Keratinocyte (primary cell): ENCODE data around the gene TRIP11. TPM values are rescaled to one million over a fixed set of nuclear protein-coding genes. Genes with fewer than 3 reads are reported as not detected.

Experiments used
- DNase-seq: peaks from one replicate; pipeline ENCODE4 v3.0.0-alpha.2; 2011; ENCODE audit warnings: low read depth, missing footprints, low spot score
- FAIRE-seq: peaks from 2 replicates; lab custom pipeline; 2011; peaks lifted over from hg19 to GRCh38; lab: Jason Lieb, UNC
- H2AFZ ChIP-seq: 2 replicates; pipeline ENCODE4 v1.6.0; 2012; ENCODE audit warnings: low read length, control low read depth, inconsistent platforms; ENCODE audit not compliant: control insufficient read depth
- H3K27ac ChIP-seq: 2 replicates; pipeline ENCODE4 v1.5.1; 2011; ENCODE audit warnings: low read length; ENCODE audit not compliant: control insufficient read depth, insufficient read depth
- H3K27me3 ChIP-seq: 3 replicates; pipeline ENCODE4 v1.6.0; 2011; ENCODE audit warnings: low read length; ENCODE audit not compliant: control insufficient read depth, insufficient read depth; ENCODE audit errors: extremely low read depth
- H3K36me3 ChIP-seq, 2 experiments: 2 replicates in 1 of 2; 3 replicates in 1 of 2; pipeline ENCODE4 v1.5.1; 2011; ENCODE audit warnings: low read length in 2 of 2, mild to moderate bottlenecking in 1 of 2; ENCODE audit not compliant: control insufficient read depth in 2 of 2, insufficient read depth in 2 of 2; ENCODE audit errors: extremely low read depth in 1 of 2
- H3K4me1 ChIP-seq: 3 replicates; pipeline ENCODE4 v1.5.1; 2011; ENCODE audit warnings: low read length; ENCODE audit not compliant: control insufficient read depth, insufficient read depth; ENCODE audit errors: extremely low read depth
- H3K4me2 ChIP-seq: 3 replicates; pipeline ENCODE4 v1.6.0; 2011; ENCODE audit warnings: low read depth, low read length; ENCODE audit not compliant: control insufficient read depth, insufficient read depth; ENCODE audit errors: extremely low read depth
- H3K4me3 ChIP-seq, 3 experiments: fragments of 200-600 bp in 1 of 3; sonication (generic) in 1 of 3; 2 replicates in 2 of 3; 3 replicates in 1 of 3; pipeline ENCODE4 v1.5.1; 2011 to 2016; ENCODE audit warnings: low read length in 3 of 3, mild to moderate bottlenecking in 3 of 3, control low read depth in 2 of 3, inconsistent platforms in 1 of 3, low read depth in 1 of 3, mixed read lengths in 1 of 3, mixed run types in 1 of 3, moderate library complexity in 1 of 3; ENCODE audit not compliant: control insufficient read depth in 2 of 3, insufficient read depth in 2 of 3; ENCODE audit errors: extremely low read depth in 1 of 3
- H3K79me2 ChIP-seq: 2 replicates; pipeline ENCODE4 v1.6.0; 2012; ENCODE audit warnings: low read length; ENCODE audit not compliant: control insufficient read depth, insufficient read depth
- H3K9ac ChIP-seq: 3 replicates; pipeline ENCODE4 v1.6.0; 2011; ENCODE audit warnings: low read length; ENCODE audit not compliant: control insufficient read depth, insufficient read depth; ENCODE audit errors: extremely low read depth
- H3K9me1 ChIP-seq: 3 replicates; pipeline ENCODE4 v1.6.0; 2011; ENCODE audit warnings: low read length; ENCODE audit not compliant: control insufficient read depth, insufficient read depth; ENCODE audit errors: extremely low read depth
- H3K9me3 ChIP-seq: 2 replicates; pipeline ENCODE4 v1.5.1; 2012; ENCODE audit warnings: low read depth, low read length; ENCODE audit not compliant: control insufficient read depth
- H4K20me1 ChIP-seq: 3 replicates; pipeline ENCODE4 v1.6.0; 2011; ENCODE audit warnings: low read length; ENCODE audit not compliant: control insufficient read depth, insufficient read depth; ENCODE audit errors: extremely low read depth
- EZH2 ChIP-seq: IDR thresholded peaks from one replicate; pipeline ENCODE4 v1.6.1; 2012; ENCODE audit warnings: inconsistent platforms, mild to moderate bottlenecking, low read length, moderate library complexity
- dilution Hi-C: fragments of 300-500 bp; cut with MboI; formaldehyde crosslinking; loops from one replicate; pipeline ENCODE4 v1.7.0; 2020; ENCODE audit warnings: low sequenced_read_pairs; ENCODE audit not compliant: extremely low pct_ligation_motif_present
- polyA plus RNA-seq, 5 experiments: library from polyadenylated mRNA; depleted of rRNA in 3 of 5; stranded (reverse) in 3 of 5; stranded (forward) in 1 of 5; unstranded in 1 of 5; fragments of >200 nt; gene quantifications; 1 replicate in 1 of 5; 2 replicates in 3 of 5; 3 replicates in 1 of 5; pipeline versions ENCODE4 v1.2.1 to v1.2.3, GENCODE V29; 2011 to 2012; ENCODE audit warnings: missing spikeins in 2 of 5, low read depth in 1 of 5, low replicate concordance in 1 of 5
- TF ChIP-seq, protein P1 (sequence below), 3 experiments: IDR thresholded peaks in 1 of 3; conservative IDR thresholded peaks in 1 of 3; optimal IDR thresholded peaks in 1 of 3; 2 replicates in 2 of 3; 3 replicates in 1 of 3; pipeline versions ENCODE3 to v1.5.1; 2011; ENCODE audit warnings: low read length in 3 of 3, mild to moderate bottlenecking in 3 of 3, moderate library complexity in 2 of 3, control low read depth in 1 of 3, inconsistent platforms in 1 of 3; ENCODE audit not compliant: insufficient read depth in 2 of 3; ENCODE audit errors: extremely low read depth in 1 of 3

Gene TRIP11
- polyA plus RNA-seq, 1 donor (not counting 4 experiments of a cell fraction or from before 2014, with no cell fraction given): 25.3 TPM

DNA sequence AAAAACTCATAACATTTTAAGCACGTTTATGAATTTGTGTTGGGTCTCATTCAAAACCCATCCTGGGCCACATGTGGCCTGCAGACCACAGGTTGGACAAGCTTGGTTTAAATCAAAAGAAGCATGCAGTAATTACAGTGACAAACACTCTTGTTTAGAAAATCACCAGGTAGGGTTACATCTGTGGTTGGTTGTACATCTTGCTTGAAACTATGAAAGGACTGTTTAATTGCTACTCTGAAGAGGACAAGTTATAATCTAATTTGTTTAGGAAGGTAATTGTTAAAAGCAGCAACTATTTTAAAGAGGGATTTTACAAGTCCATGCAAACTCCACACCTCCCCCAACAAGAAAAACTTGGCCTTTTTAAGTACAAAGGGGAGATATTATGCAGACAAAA, 4.0 kb downstream of the TRIP11 start:
- Histone ChIP-seq H3K36me3 (peaks cover 0 to 2% of the 10 kb centered on the region in 2 experiments), H3K9me3 (no peaks in the 10 kb centered on the region), H3K27ac (no peak overlapping the region), H4K20me1 (peaks cover 6% of the 10 kb centered on the region), H3K27me3 (no peaks in the 10 kb centered on the region), H3K4me3 (no peak overlapping the region), H3K9ac (no peak overlapping the region), H3K4me1 (peaks cover 10% of the 10 kb centered on the region), H3K79me2 (peaks cover 58% of the 10 kb centered on the region), H3K9me1 (peaks cover 2% of the 10 kb centered on the region), H2AFZ (no peak overlapping the region), H3K4me2 (no peak overlapping the region)
- no peak for FAIRE-seq
- TF ChIP-seq, protein P1, sequence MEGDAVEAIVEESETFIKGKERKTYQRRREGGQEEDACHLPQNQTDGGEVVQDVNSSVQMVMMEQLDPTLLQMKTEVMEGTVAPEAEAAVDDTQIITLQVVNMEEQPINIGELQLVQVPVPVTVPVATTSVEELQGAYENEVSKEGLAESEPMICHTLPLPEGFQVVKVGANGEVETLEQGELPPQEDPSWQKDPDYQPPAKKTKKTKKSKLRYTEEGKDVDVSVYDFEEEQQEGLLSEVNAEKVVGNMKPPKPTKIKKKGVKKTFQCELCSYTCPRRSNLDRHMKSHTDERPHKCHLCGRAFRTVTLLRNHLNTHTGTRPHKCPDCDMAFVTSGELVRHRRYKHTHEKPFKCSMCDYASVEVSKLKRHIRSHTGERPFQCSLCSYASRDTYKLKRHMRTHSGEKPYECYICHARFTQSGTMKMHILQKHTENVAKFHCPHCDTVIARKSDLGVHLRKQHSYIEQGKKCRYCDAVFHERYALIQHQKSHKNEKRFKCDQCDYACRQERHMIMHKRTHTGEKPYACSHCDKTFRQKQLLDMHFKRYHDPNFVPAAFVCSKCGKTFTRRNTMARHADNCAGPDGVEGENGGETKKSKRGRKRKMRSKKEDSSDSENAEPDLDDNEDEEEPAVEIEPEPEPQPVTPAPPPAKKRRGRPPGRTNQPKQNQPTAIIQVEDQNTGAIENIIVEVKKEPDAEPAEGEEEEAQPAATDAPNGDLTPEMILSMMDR (optimal IDR thresholded peaks at IDR 0.05 in 1 of 3, IDR thresholded peaks at IDR 0.05 in 1 of 3, conservative IDR thresholded peaks at IDR 0.05 in 1 of 3; ENCODE audit: extremely low read depth in 1 of 3, insufficient read depth in 2 of 3, low read length in 3 of 3): no peak
- no peak for TF ChIP-seq EZH2
- dilution Hi-C loops: no loop called here
- no peak for DNase-seq

DNA sequence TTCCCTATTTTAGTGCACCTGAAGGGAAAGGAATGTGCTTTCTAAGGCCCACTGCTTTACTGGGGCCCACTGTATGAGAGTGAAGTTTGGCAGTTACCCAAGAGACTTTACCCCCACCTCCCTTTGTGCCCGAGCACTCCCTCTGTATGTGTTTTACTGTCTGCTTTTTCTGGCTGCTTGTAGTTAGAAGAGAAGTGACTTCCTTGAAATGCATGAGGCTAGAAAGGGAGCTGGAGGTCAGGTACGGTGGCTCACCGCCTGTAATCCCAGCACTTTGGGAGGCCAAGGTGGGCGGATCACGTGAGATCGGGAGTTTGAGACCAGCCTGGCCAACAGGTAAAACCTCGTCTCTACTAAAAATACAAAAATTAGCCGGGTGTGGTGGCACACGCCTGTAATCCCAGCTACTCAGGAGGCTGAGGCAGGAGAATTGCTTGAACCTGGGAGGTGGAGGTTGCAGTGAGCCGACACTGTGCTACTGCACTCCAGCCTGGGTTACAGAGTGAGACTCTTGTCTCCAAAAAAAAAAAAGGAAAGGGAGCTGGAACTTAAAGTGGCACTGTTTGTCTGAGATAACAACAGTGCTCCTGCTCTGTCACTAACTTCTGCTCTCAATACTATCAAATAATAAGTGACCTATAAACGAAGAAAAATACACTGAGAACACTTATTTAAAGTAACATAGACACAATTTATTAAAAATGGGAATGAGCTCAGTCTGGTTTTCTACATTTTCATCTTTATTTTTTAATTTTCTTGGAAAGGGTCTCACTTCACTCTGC, 5.8 kb downstream of the TRIP11 start:
- Histone ChIP-seq H2AFZ (no peak overlapping the region), H3K4me3 (no peak overlapping the region), H3K36me3 (peaks cover 0 to 2% of the 10 kb centered on the region in 2 experiments), H3K4me1 (peaks cover 6% of the 10 kb centered on the region), H3K27ac (no peak overlapping the region), H3K4me2 (no peak overlapping the region), H4K20me1 (peaks cover 6% of the 10 kb centered on the region), H3K27me3 (no peaks in the 10 kb centered on the region), H3K9me1 (peaks cover 2% of the 10 kb centered on the region), H3K79me2 (peaks cover 49% of the 10 kb centered on the region), H3K9me3 (no peaks in the 10 kb centered on the region), H3K9ac (no peak overlapping the region)
- TF ChIP-seq, protein P1 (optimal IDR thresholded peaks at IDR 0.05 in 1 of 3, IDR thresholded peaks at IDR 0.05 in 1 of 3, conservative IDR thresholded peaks at IDR 0.05 in 1 of 3; ENCODE audit: extremely low read depth in 1 of 3, insufficient read depth in 2 of 3, low read length in 3 of 3): no peak
- FAIRE-seq (no peak), DNase-seq (no peak)
- dilution Hi-C loops: no loop called here
